K562 treated with DMSO at 1 percent for 4 hours (cell line): Measurements from ENCODE around the gene PTH2R. TPM values are rescaled to one million over a fixed set of nuclear protein-coding genes. Genes with fewer than 3 reads are reported as not detected.

ENCODE experiments used
- total RNA-seq: library from RNA; unstranded; fragments of 300-600 nt; gene quantifications from 2 replicates; pipeline ENCODE4 v1.2.3, GENCODE V29; 2022; ENCODE audit not compliant: insufficient read depth

Gene PTH2R, protein sequence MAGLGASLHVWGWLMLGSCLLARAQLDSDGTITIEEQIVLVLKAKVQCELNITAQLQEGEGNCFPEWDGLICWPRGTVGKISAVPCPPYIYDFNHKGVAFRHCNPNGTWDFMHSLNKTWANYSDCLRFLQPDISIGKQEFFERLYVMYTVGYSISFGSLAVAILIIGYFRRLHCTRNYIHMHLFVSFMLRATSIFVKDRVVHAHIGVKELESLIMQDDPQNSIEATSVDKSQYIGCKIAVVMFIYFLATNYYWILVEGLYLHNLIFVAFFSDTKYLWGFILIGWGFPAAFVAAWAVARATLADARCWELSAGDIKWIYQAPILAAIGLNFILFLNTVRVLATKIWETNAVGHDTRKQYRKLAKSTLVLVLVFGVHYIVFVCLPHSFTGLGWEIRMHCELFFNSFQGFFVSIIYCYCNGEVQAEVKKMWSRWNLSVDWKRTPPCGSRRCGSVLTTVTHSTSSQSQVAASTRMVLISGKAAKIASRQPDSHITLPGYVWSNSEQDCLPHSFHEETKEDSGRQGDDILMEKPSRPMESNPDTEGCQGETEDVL
- 6.5 TPM in 1 of 2 replicates, not detected in the other for total RNA-seq

GRCh38 chr2:208406474-208407451 is at the start of gene PTH2R:
PTH2R (plus strand) TSS chr2:208406792; CDS start chr2:208407044, 252 bp downstream.

Other genes starting within 250 kb of the PTH2R start
- gene CRYGA, start 243.2 kb upstream of the PTH2R start, total RNA-seq, result not detected in 2 replicates
- not detected in 2 replicates for gene C2orf80, start 216.8 kb upstream of the PTH2R start, total RNA-seq
- 217 and 226 TPM in 2 replicates for gene IDH1, start 151.7 kb upstream of the PTH2R start, total RNA-seq
- gene PIKFYVE, start 140.5 kb upstream of the PTH2R start, total RNA-seq, result 7.7 and 9.3 TPM in 2 replicates